Measurements from ENCODE around the gene KRT79.
"Not testable (repeated sequence)": the region's sequence is repeated elsewhere in the genome, so short reads cannot be mapped to it uniquely, and the experiment has no call there.

The KRT79 gene

DNA sequence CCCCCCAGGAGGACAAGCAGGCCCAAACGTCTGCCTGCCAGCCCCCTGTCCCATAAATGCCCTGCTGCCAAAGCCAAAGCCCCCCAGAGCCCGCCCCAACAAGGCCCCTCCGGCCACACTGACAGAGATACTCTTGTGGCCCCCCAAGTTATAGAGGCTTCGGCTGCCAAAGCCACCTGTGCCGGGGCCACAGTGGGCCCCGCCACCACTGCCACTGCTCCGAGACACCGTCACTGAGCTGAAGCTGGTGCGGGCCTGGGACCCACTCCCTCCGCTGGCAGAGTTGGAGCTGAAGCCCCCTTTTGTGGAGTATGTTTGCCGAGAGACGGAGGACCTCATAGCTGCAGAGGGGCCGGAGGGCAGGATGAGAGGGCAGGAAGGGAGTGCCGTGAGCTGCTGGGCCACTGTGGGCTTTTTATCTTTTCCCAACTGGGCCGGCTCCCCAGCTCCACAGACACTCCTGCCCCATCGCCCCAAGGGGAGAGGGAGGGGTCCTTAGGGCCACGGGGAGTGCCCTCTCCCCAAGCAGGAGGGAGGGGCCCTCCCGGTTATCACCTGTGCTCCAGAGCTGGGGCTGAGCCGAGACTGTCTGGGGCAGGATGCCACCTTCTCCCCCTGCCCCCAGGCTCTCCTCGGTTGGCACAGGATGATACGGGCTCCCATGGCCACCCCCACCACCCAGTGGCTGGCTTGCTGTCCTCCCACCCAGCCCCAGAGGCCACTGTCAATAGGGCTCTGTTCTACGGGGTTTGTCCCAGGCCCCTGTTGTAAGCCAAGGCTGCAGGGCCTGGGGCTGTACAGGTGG lies at the start of gene KRT79:
Gene KRT79, minus strand, starts transcription at position 390 of the 805 bp plus-strand sequence. Its CDS starts 51 bp downstream, at position 339.
- DNase-seq (ENCODE audit: extremely low read depth, low read depth) = no peak
- TF ChIP-seq, protein P1, sequence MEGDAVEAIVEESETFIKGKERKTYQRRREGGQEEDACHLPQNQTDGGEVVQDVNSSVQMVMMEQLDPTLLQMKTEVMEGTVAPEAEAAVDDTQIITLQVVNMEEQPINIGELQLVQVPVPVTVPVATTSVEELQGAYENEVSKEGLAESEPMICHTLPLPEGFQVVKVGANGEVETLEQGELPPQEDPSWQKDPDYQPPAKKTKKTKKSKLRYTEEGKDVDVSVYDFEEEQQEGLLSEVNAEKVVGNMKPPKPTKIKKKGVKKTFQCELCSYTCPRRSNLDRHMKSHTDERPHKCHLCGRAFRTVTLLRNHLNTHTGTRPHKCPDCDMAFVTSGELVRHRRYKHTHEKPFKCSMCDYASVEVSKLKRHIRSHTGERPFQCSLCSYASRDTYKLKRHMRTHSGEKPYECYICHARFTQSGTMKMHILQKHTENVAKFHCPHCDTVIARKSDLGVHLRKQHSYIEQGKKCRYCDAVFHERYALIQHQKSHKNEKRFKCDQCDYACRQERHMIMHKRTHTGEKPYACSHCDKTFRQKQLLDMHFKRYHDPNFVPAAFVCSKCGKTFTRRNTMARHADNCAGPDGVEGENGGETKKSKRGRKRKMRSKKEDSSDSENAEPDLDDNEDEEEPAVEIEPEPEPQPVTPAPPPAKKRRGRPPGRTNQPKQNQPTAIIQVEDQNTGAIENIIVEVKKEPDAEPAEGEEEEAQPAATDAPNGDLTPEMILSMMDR (IDR thresholded peaks at IDR 0.05; ENCODE audit: low read depth, low read length) = no peak

DNA sequence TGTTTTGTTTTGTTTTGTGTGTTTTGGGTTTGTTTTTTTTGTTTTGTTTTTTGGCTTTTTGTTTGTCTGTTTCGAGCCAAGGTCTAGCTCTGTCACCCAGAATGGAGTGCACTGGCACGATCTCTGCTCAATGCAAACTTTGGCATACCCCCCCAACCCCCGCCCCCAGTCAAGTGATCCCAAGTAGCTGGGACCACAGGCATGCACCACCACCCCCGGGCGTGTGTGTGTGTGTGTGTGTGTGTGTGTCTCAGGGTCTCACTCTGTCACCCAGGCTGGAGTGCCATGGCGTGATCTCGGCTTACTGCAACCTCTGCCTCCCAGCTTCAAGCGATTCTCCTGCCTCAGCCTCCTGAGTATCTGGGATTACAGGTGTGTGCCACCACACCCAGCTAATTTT lies 46.4 kb upstream of the KRT79 start:
- DNase-seq (ENCODE audit: extremely low read depth, low read depth) = not testable (repeated sequence)

DNA sequence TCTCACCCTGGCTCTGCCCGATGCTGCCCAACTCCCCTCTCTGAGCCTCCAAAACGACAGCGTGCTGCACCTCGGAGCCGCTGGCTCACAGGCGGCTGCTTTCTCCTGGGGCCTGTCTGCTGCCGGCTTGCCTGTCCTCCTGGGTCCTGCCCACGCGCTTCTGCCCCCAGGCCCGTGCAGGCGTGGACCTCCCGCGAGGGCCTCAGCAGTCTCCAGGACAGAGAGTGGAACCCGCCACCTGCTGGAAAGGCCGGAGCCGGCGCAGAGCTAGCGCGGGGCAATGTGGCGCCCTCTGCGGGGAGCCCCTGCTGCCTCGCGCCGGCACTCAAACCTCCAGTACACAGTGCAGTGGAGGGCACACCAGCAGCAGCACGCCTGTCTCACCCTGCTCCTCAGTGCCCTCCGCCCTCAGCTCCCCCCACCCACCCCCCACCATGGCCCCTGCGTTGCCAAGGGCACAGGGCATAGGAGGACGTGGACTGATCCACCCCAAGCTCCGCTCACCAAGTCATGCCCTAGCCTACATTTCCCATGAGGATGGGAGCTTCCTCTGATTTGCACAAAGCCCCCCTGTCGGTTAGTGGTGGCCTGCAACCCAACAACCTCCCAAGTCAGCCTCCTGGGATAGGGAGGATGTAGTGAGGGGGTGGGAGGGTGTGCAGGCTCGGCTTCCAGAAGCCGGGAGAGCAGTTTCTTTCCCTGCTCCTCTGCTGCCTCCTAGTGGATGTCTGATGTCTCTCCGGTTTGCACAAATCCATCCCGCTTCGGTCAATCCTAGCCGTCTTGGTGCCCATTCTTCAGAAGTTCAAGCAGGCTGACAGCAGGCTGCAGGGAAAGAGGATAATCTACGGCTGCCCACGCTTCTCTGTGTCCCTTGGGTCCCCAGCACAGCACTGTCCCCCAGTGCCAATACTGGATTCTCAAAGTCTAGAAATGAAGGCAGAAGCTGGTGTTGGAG lies 45.6 kb upstream of the KRT79 start:
- TF ChIP-seq, protein P1 (IDR thresholded peaks at IDR 0.05; ENCODE audit: low read depth, low read length) = peak; percentile 89
- peak; percentile 69 for DNase-seq (ENCODE audit: extremely low read depth, low read depth)

DNA sequence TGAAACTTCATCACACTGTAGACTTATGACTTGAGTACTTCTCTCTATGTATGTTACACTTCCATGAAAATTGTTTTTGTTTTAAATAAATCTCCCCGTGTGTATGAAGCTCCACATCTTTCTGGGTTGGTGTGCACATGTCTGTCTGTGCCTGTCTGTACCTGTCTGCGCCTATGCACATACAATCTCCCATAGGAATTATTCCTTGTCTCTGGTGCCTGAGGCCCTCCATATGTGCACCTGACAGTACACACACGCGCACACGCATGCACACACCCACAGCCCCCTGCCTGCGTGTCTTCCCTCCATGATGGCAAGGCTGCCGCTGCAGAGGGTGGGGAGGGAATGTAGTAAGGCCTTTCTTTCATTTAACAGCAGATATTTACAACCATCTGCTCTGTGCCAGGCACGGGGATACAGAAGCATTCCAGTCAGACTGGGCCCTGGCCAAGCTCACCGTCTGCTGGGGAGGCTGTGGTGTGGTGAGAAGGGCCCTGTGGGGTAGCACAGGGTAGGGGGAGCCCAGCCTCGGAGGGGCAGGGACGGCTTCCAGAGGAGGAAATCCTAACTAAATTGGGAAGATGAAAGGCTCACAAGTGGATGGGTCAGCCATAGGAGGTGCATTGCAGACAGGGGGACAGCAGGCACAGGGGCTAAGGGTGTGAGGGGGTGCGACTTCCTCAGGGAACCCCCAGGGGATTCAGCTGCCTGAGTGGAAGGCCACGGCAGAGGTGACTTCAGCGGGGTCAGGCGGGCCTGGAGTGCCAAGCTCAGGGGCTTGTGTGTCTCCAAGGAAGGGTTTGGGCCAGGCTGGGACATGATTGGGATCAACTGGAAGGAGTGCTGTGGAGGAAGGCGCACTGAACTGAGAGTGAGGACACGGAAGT lies 44.6 kb upstream of the KRT79 start:
- TF ChIP-seq, protein P1 (IDR thresholded peaks at IDR 0.05; ENCODE audit: low read depth, low read length) = no peak
- no peak for DNase-seq (ENCODE audit: extremely low read depth, low read depth)

DNA sequence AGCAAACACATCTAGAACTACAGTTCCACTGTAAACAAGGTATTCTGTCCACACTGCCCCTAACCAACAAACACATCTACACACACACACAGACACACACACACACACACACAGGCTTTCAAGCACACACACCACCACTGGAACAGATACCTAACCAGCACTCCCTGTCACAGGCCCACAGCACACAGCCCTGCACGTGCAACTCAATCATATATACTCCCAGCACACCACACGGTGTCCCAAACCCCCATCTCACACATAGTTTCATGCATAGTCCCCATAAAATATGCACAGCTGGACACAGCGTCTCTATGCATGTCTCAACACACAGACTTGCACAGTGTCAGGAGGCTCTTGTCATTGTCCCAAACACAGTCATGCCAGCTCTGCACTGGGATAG lies 43.1 kb upstream of the KRT79 start:
- DNase-seq (ENCODE audit: extremely low read depth, low read depth) = no peak
- TF ChIP-seq, protein P1 (IDR thresholded peaks at IDR 0.05; ENCODE audit: low read depth, low read length) = no peak

DNA sequence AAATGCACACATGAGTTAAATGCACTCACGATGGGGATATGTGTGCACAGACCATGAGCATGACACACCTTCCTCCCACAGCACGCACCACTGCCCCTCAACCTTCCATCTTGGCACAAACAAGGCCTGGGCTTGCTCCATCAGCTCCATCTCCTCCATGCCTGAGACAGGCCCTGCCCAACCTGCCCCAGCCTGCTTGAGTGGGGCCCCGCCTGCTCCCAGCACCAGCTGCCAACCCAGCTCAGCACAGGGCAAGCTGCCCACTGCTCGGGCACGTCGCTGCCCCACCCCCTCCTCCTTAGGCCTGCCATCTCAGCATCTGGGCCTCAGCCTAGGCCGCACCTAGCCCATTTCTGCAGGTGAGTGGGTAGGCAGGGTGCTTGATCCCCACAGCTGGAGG lies 42.3 kb upstream of the KRT79 start:
- no peak for DNase-seq (ENCODE audit: extremely low read depth, low read depth)
- TF ChIP-seq, protein P1 (IDR thresholded peaks at IDR 0.05; ENCODE audit: low read depth, low read length) = no peak

All from AG09319 (cell line).